ENCODE measurements around the gene FGF12. TPM values are rescaled to one million over a fixed set of nuclear protein-coding genes. Genes with fewer than 3 reads are reported as not detected.

The FGF12 gene
- total and polyA plus RNA-seq, 7 experiments from 2014 or later, result not detected

GRCh38 chr3:192515664-192516045, 211.7 kb downstream of the FGF12 start:
- ATAC-seq, result no peak
- ChIA-PET POLR2A (no interaction called here), CTCF (no interaction called here)
- Mint-ChIP-seq H3K9me3 (peaks cover 0 to 14% (median 5%) of the 10 kb centered on the region in 11 donors), H3K4me1 (peaks cover 2 to 18% (median 9%) of the 10 kb centered on the region in 7 donors), H3K36me3 (peaks cover 0 to 9% (median 0%) of the 10 kb centered on the region in 5 donors), H3K4me3 (peak overlapping the region in 3 of 10 donors; percentile 47 to 53 (median 50)), H3K27ac (no peak overlapping the region), H3K27me3 (peaks cover 45 to 58% (median 53%) of the 10 kb centered on the region in 5 donors)
- H3K27ac ChIP-seq (ENCODE audit: low read depth, low read length), result no peak overlapping the region
- no peak for DNase-seq
- H3K4me3 ChIP-seq (ENCODE audit: low read length), result no peak overlapping the region
- intact Hi-C loops (cut with micrococcal nuclease), result no loop called here
- no peaks in the 10 kb centered on the region for H3K9me3 ChIP-seq (ENCODE audit: control insufficient read depth in 2 of 3, low read length in 3 of 3)
- H3K27me3 ChIP-seq (ENCODE audit: control insufficient read depth in 2 of 2, insufficient read depth in 2 of 2, low read length in 2 of 2), result no peaks in the 10 kb centered on the region
- H3K36me3 ChIP-seq (ENCODE audit: control insufficient read depth in 2 of 3, insufficient read depth in 3 of 3, low read length in 3 of 3), result no peaks in the 10 kb centered on the region
- H3K4me1 ChIP-seq (ENCODE audit: control insufficient read depth in 2 of 2, insufficient read depth in 2 of 2, low read length in 2 of 2), result no peaks in the 10 kb centered on the region

- Histone ChIP-seq H3K4me3 (ENCODE audit: low read length) (no peak overlapping the region), H3K9me3 (ENCODE audit: control insufficient read depth in 2 of 3, low read length in 3 of 3) (no peaks in the 10 kb centered on the region), H3K27me3 (ENCODE audit: control insufficient read depth in 2 of 2, insufficient read depth in 2 of 2, low read length in 2 of 2) (no peaks in the 10 kb centered on the region), H3K27ac (ENCODE audit: low read depth, low read length) (no peak overlapping the region), H3K36me3 (ENCODE audit: control insufficient read depth in 2 of 3, insufficient read depth in 3 of 3, low read length in 3 of 3) (no peaks in the 10 kb centered on the region), H3K4me1 (ENCODE audit: control insufficient read depth in 2 of 2, insufficient read depth in 2 of 2, low read length in 2 of 2) (no peaks in the 10 kb centered on the region)
- ChIA-PET CTCF (no interaction called here), POLR2A (no interaction called here)
- peaks cover 45 to 62% (median 57%) of the 10 kb centered on the region in 5 donors for H3K27me3 Mint-ChIP-seq
- H3K27ac Mint-ChIP-seq, result no peak overlapping the region
- H3K4me1 Mint-ChIP-seq, result peaks cover 2 to 18% (median 9%) of the 10 kb centered on the region in 7 donors
- DNase-seq, result peak in 1 of 9 donors; percentile 0
- no peak for ATAC-seq
- peak overlapping the region in 6 of 10 donors; percentile 14 to 55 (median 40) for H3K4me3 Mint-ChIP-seq
- H3K9me3 Mint-ChIP-seq, result peaks cover 0 to 14% (median 5%) of the 10 kb centered on the region in 11 donors
- H3K36me3 Mint-ChIP-seq, result peaks cover 0 to 9% (median 0%) of the 10 kb centered on the region in 5 donors
- intact Hi-C loops (cut with micrococcal nuclease), result no loop called here
Measured at GRCh38 chr3:192514754-192515663, 212.3 kb downstream of the FGF12 start.

GRCh38 chr3:192514081-192514753, 213.1 kb downstream of the FGF12 start:
- no peak overlapping the region for H3K4me3 ChIP-seq (ENCODE audit: low read length)
- POLR2A ChIA-PET, result no interaction called here
- DNase-seq (no peak), ATAC-seq (no peak)
- peaks cover 0 to 9% (median 0%) of the 10 kb centered on the region in 5 donors for H3K36me3 Mint-ChIP-seq
- CTCF ChIA-PET, result no interaction called here
- no peaks in the 10 kb centered on the region for H3K9me3 ChIP-seq (ENCODE audit: control insufficient read depth in 2 of 3, low read length in 3 of 3)
- intact Hi-C loops (cut with micrococcal nuclease), result no loop called here
- peaks cover 0 to 14% (median 5%) of the 10 kb centered on the region in 11 donors for H3K9me3 Mint-ChIP-seq
- H3K27ac Mint-ChIP-seq, result no peak overlapping the region
- H3K4me1 Mint-ChIP-seq, result peaks cover 2 to 18% (median 9%) of the 10 kb centered on the region in 7 donors
- no peaks in the 10 kb centered on the region for H3K4me1 ChIP-seq (ENCODE audit: control insufficient read depth in 2 of 2, insufficient read depth in 2 of 2, low read length in 2 of 2)
- peaks cover 45 to 63% (median 56%) of the 10 kb centered on the region in 5 donors for H3K27me3 Mint-ChIP-seq
- peaks cover 0 to 3% of the 10 kb centered on the region in 2 donors for H3K27me3 ChIP-seq (ENCODE audit: control insufficient read depth in 2 of 2, insufficient read depth in 2 of 2, low read length in 2 of 2)
- no peak overlapping the region for H3K27ac ChIP-seq (ENCODE audit: low read depth, low read length)
- peak overlapping the region in 6 of 10 donors; percentile 12 to 55 (median 46) for H3K4me3 Mint-ChIP-seq
- no peaks in the 10 kb centered on the region for H3K36me3 ChIP-seq (ENCODE audit: control insufficient read depth in 2 of 3, insufficient read depth in 3 of 3, low read length in 3 of 3)

- Histone ChIP-seq H3K4me3 (ENCODE audit: low read length) (no peak overlapping the region), H3K4me1 (ENCODE audit: control insufficient read depth in 2 of 2, insufficient read depth in 2 of 2, low read length in 2 of 2) (no peaks in the 10 kb centered on the region), H3K27me3 (ENCODE audit: control insufficient read depth in 2 of 2, insufficient read depth in 2 of 2, low read length in 2 of 2) (peaks cover 0 to 3% of the 10 kb centered on the region in 2 donors), H3K9me3 (ENCODE audit: control insufficient read depth in 2 of 3, low read length in 3 of 3) (no peaks in the 10 kb centered on the region), H3K27ac (ENCODE audit: low read depth, low read length) (no peak overlapping the region), H3K36me3 (ENCODE audit: control insufficient read depth in 2 of 3, insufficient read depth in 3 of 3, low read length in 3 of 3) (no peaks in the 10 kb centered on the region)
- Mint-ChIP-seq H3K27ac (no peak overlapping the region), H3K9me3 (peaks cover 0 to 6% (median 0%) of the 10 kb centered on the region in 11 donors), H3K4me1 (no peaks in the 10 kb centered on the region), H3K27me3 (peaks cover 0 to 29% (median 5%) of the 10 kb centered on the region in 5 donors), H3K36me3 (no peaks in the 10 kb centered on the region), H3K4me3 (no peak overlapping the region)
- ChIA-PET POLR2A (no interaction called here), CTCF (no interaction called here)
- ATAC-seq (no peak), DNase-seq (no peak)
- intact Hi-C loops (cut with micrococcal nuclease), result no loop called here
Measured at GRCh38 chr3:192505731-192506130, 221.6 kb downstream of the FGF12 start.

- ChIA-PET CTCF (no interaction called here), POLR2A (no interaction called here)
- peaks cover 0 to 13% (median 2%) of the 10 kb centered on the region in 5 donors for H3K27me3 Mint-ChIP-seq
- no peaks in the 10 kb centered on the region for H3K4me1 ChIP-seq (ENCODE audit: control insufficient read depth in 2 of 2, insufficient read depth in 2 of 2, low read length in 2 of 2)
- H3K9me3 Mint-ChIP-seq, result peaks cover 0 to 6% (median 0%) of the 10 kb centered on the region in 11 donors
- no peaks in the 10 kb centered on the region for H3K36me3 ChIP-seq (ENCODE audit: control insufficient read depth in 2 of 3, insufficient read depth in 3 of 3, low read length in 3 of 3)
- no peaks in the 10 kb centered on the region for H3K9me3 ChIP-seq (ENCODE audit: control insufficient read depth in 2 of 3, low read length in 3 of 3)
- no peak overlapping the region for H3K4me3 ChIP-seq (ENCODE audit: low read length)
- DNase-seq, result no peak
- no peak overlapping the region for H3K27ac ChIP-seq (ENCODE audit: low read depth, low read length)
- no peaks in the 10 kb centered on the region for H3K27me3 ChIP-seq (ENCODE audit: control insufficient read depth in 2 of 2, insufficient read depth in 2 of 2, low read length in 2 of 2)
- intact Hi-C loops (cut with micrococcal nuclease), result no loop called here
- no peak overlapping the region for H3K4me3 Mint-ChIP-seq
- H3K27ac Mint-ChIP-seq, result no peak overlapping the region
- ATAC-seq, result no peak
- no peaks in the 10 kb centered on the region for H3K36me3 Mint-ChIP-seq
- H3K4me1 Mint-ChIP-seq, result no peaks in the 10 kb centered on the region
Measured at GRCh38 chr3:192501401-192501800, 225.9 kb downstream of the FGF12 start.

- ChIA-PET CTCF (no interaction called here), POLR2A (no interaction called here)
- ATAC-seq, result no peak
- no peak for DNase-seq
- Histone ChIP-seq H3K36me3 (ENCODE audit: control insufficient read depth in 2 of 3, insufficient read depth in 3 of 3, low read length in 3 of 3) (no peaks in the 10 kb centered on the region), H3K27ac (ENCODE audit: low read depth, low read length) (no peak overlapping the region), H3K27me3 (ENCODE audit: control insufficient read depth in 2 of 2, insufficient read depth in 2 of 2, low read length in 2 of 2) (no peaks in the 10 kb centered on the region), H3K4me1 (ENCODE audit: control insufficient read depth in 2 of 2, insufficient read depth in 2 of 2, low read length in 2 of 2) (no peaks in the 10 kb centered on the region), H3K9me3 (ENCODE audit: control insufficient read depth in 2 of 3, low read length in 3 of 3) (no peaks in the 10 kb centered on the region), H3K4me3 (ENCODE audit: low read length) (no peak overlapping the region)
- Mint-ChIP-seq H3K4me1 (no peaks in the 10 kb centered on the region), H3K4me3 (no peak overlapping the region), H3K27ac (no peak overlapping the region), H3K36me3 (no peaks in the 10 kb centered on the region), H3K9me3 (peaks cover 0 to 1% (median 0%) of the 10 kb centered on the region in 11 donors), H3K27me3 (peaks cover 0 to 7% (median 3%) of the 10 kb centered on the region in 5 donors)
- intact Hi-C loops (cut with micrococcal nuclease), result no loop called here
Measured at GRCh38 chr3:192496905-192497587, 230.3 kb downstream of the FGF12 start.
